ENCODE data around the gene DBN1. TPM values are rescaled to one million over a fixed set of nuclear protein-coding genes. Genes with fewer than 3 reads are reported as not detected.

DBN1 gene
- total RNA-seq, 1 experiment from 2014 or later: 144 TPM

DNA sequence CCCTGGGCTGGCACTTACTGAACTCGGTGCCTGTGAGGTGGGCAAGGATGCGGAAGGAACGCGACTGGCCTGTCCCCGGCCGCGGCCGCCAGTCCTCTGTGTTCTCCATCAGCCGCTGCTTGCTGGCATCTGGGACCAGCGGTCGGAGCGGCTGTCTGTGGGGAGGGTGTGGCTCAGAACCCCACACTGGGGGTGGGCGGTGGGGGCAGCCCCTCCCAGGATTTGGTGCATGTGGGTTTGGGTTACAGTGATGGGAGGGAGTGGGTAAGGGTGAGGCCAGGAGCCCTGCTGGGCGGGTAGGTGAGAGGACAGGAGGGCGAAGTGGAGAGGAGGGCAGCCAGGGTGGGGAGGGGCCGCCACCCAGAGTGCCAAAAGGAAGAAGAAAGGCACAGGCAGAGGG, 17.6 kb upstream of the DBN1 start:
- Histone ChIP-seq H3K9me3 (no peaks in the 10 kb centered on the region), H3K4me3 (ENCODE audit: low read depth, low read length) (no peak overlapping the region), H3K4me1 (peaks cover 18% of the 10 kb centered on the region), H3K27me3 (replicated peaks; ENCODE audit: control insufficient read depth, insufficient read depth, low read length) (no peaks in the 10 kb centered on the region), H3K36me3 (ENCODE audit: control insufficient read depth, insufficient read depth, low read length) (peaks cover 4% of the 10 kb centered on the region)
- no peak for DNase-seq
- POLR2A ChIA-PET: no interaction called here
- H3K9me3 Mint-ChIP-seq (ENCODE audit: unreplicated experiment): no peaks in the 10 kb centered on the region
- BruUV-seq (replicated peaks): no TSS peak
- H3K4me3 Mint-ChIP-seq (ENCODE audit: unreplicated experiment): no peak overlapping the region
- H3K27me3 Mint-ChIP-seq (ENCODE audit: insufficient read depth, unreplicated experiment): no peaks in the 10 kb centered on the region
- peaks cover 2% of the 10 kb centered on the region for H3K4me1 Mint-ChIP-seq (ENCODE audit: low read depth, unreplicated experiment)
- H3K27ac Mint-ChIP-seq (ENCODE audit: unreplicated experiment): no peak overlapping the region
- intact Hi-C loops (cut with micrococcal nuclease; ENCODE audit: unreplicated experiment): no loop called here
- CTCF ChIA-PET: interaction anchor here (1.3 kb wide), 1 partner anchor 33 kb away, joined by 4 read pairs; no protein-coding TSS in a partner anchor
- peaks cover 30% of the 10 kb centered on the region for H3K36me3 Mint-ChIP-seq (ENCODE audit: insufficient read depth, unreplicated experiment)
- TF ChIP-seq, protein P1, sequence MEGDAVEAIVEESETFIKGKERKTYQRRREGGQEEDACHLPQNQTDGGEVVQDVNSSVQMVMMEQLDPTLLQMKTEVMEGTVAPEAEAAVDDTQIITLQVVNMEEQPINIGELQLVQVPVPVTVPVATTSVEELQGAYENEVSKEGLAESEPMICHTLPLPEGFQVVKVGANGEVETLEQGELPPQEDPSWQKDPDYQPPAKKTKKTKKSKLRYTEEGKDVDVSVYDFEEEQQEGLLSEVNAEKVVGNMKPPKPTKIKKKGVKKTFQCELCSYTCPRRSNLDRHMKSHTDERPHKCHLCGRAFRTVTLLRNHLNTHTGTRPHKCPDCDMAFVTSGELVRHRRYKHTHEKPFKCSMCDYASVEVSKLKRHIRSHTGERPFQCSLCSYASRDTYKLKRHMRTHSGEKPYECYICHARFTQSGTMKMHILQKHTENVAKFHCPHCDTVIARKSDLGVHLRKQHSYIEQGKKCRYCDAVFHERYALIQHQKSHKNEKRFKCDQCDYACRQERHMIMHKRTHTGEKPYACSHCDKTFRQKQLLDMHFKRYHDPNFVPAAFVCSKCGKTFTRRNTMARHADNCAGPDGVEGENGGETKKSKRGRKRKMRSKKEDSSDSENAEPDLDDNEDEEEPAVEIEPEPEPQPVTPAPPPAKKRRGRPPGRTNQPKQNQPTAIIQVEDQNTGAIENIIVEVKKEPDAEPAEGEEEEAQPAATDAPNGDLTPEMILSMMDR (IDR thresholded peaks at IDR 0.05; ENCODE audit: insufficient read depth in 1 of 2, low read depth in 1 of 2, low read length in 1 of 2, severe bottlenecking in 1 of 2, unreplicated experiment in 1 of 2): no peak

DNA sequence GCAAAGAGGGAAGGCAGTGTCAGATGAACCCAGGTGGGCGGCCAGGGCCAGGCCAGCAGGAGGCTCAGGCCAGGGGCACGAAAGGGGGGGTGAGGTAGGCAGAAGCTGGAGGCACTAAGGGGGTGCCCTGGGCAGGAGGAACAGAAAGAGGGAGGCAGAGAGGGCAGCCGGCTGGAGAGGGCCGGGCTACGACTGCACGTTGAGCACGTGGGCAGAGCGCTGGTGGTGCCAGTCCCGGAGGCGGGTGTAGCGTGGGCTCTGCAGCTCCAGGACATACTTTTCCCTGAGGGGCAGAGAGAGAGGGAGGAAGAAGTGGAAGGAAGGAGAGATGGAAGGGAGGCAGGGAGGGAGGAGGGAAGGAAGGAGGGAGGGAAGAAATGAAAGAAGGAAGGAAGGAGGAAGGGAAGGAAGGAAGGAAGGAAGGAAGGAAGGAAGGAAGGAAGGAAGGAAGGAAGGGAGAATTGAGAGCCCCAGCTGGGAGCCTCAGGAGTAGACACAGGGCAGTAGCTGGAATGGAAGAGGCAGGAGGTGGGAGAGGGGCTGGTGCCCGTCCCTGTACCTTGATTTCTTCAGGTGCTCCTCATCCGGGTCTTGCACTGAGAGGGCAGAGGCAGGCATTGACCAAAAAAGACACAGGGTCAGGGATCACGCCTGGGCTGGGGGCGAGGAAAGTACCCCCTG, 17.0 kb upstream of the DBN1 start:
- peaks cover 30% of the 10 kb centered on the region for H3K36me3 Mint-ChIP-seq (ENCODE audit: insufficient read depth, unreplicated experiment)
- H3K4me3 Mint-ChIP-seq (ENCODE audit: unreplicated experiment): no peak overlapping the region
- H3K9me3 Mint-ChIP-seq (ENCODE audit: unreplicated experiment): no peaks in the 10 kb centered on the region
- ChIA-PET CTCF (interaction anchor here (1.3 kb wide), 1 partner anchor 33 kb away, joined by 4 read pairs; no protein-coding TSS in a partner anchor), POLR2A (no interaction called here)
- Histone ChIP-seq H3K9me3 (no peaks in the 10 kb centered on the region), H3K36me3 (ENCODE audit: control insufficient read depth, insufficient read depth, low read length) (peaks cover 2% of the 10 kb centered on the region), H3K27me3 (replicated peaks; ENCODE audit: control insufficient read depth, insufficient read depth, low read length) (no peaks in the 10 kb centered on the region), H3K4me1 (peaks cover 13% of the 10 kb centered on the region), H3K4me3 (ENCODE audit: low read depth, low read length) (no peak overlapping the region)
- DNase-seq: no peak
- intact Hi-C loops (cut with micrococcal nuclease; ENCODE audit: unreplicated experiment): no loop called here
- no peaks in the 10 kb centered on the region for H3K27me3 Mint-ChIP-seq (ENCODE audit: insufficient read depth, unreplicated experiment)
- no peak overlapping the region for H3K27ac Mint-ChIP-seq (ENCODE audit: unreplicated experiment)
- no peaks in the 10 kb centered on the region for H3K4me1 Mint-ChIP-seq (ENCODE audit: low read depth, unreplicated experiment)
- no TSS peak for BruUV-seq (replicated peaks)
- TF ChIP-seq, protein P1 (IDR thresholded peaks at IDR 0.05; ENCODE audit: insufficient read depth in 1 of 2, low read depth in 1 of 2, low read length in 1 of 2, severe bottlenecking in 1 of 2, unreplicated experiment in 1 of 2): no peak

DNA sequence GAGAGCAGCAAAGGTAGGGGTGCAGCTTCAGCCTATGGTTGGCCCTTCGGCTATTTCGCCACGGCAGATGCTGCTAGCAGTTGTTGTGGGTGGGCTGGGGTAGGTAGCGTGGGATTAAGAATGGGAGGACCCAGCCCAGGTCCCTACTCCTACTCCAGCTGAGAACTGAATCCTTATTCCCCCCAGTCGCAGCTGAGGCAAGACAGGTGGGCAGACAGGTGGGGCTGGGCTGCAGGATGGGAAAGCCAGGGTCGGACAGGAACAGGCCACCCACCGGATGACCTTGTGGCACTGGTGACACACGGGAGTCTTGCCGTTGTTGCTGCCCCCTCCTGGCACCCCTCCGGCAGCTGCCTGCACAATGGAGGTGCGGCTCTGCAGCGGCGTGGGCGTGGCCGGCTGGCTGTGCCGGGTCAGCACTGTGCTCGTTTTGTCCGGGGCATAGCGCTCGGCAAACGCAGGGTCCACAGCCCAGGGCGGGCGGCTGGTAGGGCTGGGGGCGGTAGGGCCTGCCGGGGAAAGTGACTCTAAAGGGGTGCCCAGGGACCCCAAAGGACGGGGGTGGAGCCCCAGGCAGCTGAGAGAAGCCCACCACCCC, 15.8 kb upstream of the DBN1 start:
- H3K27me3 ChIP-seq (replicated peaks; ENCODE audit: control insufficient read depth, insufficient read depth, low read length): no peaks in the 10 kb centered on the region
- TF ChIP-seq, protein P1 (IDR thresholded peaks at IDR 0.05; ENCODE audit: insufficient read depth in 1 of 2, low read depth in 1 of 2, low read length in 1 of 2, severe bottlenecking in 1 of 2, unreplicated experiment in 1 of 2): no peak
- POLR2A ChIA-PET: no interaction called here
- Mint-ChIP-seq H3K27ac (ENCODE audit: unreplicated experiment) (no peak overlapping the region), H3K9me3 (ENCODE audit: unreplicated experiment) (no peaks in the 10 kb centered on the region), H3K4me3 (ENCODE audit: unreplicated experiment) (no peak overlapping the region), H3K27me3 (ENCODE audit: insufficient read depth, unreplicated experiment) (no peaks in the 10 kb centered on the region), H3K4me1 (ENCODE audit: low read depth, unreplicated experiment) (peaks cover 6% of the 10 kb centered on the region), H3K36me3 (ENCODE audit: insufficient read depth, unreplicated experiment) (peaks cover 42% of the 10 kb centered on the region)
- H3K36me3 ChIP-seq (ENCODE audit: control insufficient read depth, insufficient read depth, low read length): peaks cover 2% of the 10 kb centered on the region
- no peak overlapping the region for H3K4me3 ChIP-seq (ENCODE audit: low read depth, low read length)
- intact Hi-C loops (cut with micrococcal nuclease; ENCODE audit: unreplicated experiment): no loop called here
- no TSS peak for BruUV-seq (replicated peaks)
- no peaks in the 10 kb centered on the region for H3K9me3 ChIP-seq
- DNase-seq: peak in 1 of 2 experiments; percentile 37
- H3K4me1 ChIP-seq: 0 out of 2 replicates have a peak, but pooled peaks cover 4% of the 10 kb centered on the region
- CTCF ChIA-PET: no interaction called here

All from Caco-2 (cell line).